GM12872 (cell line): ENCODE results near the gene CASZ1.

ENCODE experiments used
- CTCF ChIP-seq: IDR thresholded peaks from 3 replicates; pipeline ENCODE4 v1.5.1; 2011; ENCODE audit warnings: low read depth, mild to moderate bottlenecking, low read length, moderate library complexity; ENCODE audit not compliant: insufficient read depth

Gene CASZ1

GRCh38 chr1:10789803-10790702 is 6.4 kb downstream of the CASZ1 start:
- TF ChIP-seq CTCF: no peak

GRCh38 chr1:10789047-10789791 is 7.2 kb downstream of the CASZ1 start:
- TF ChIP-seq CTCF: no peak

- TF ChIP-seq CTCF: no peak
Observed at GRCh38 chr1:10788592-10789006, 7.8 kb downstream of the CASZ1 start.

- no peak for TF ChIP-seq CTCF
Observed at GRCh38 chr1:10787286-10787685, 9.2 kb downstream of the CASZ1 start.

- TF ChIP-seq CTCF: no peak
Observed at GRCh38 chr1:10785728-10786638, 10.5 kb downstream of the CASZ1 start.

GRCh38 chr1:10784998-10785727 is 11.3 kb downstream of the CASZ1 start:
- TF ChIP-seq CTCF: no peak
